SK-N-SH (cell line): ENCODE data around the gene ARMH2. TPM values are rescaled to one million over a fixed set of nuclear protein-coding genes. Genes with fewer than 3 reads are reported as not detected.

Experiments used
- CTCF ChIA-PET: fragments of 300-600, 350-600 bp; formaldehyde crosslinking; extraction: SDS; loops from one replicate; lab custom pipeline; 2021; lab: Yijun Ruan, JAX
- POLR2A ChIA-PET: fragments of 350-600 bp; sonication (Branson Sonifier 250); formaldehyde crosslinking; extraction: SDS; loops from one replicate; lab custom pipeline; 2020; ENCODE audit warnings: antibody characterized with exemption, inconsistent platforms; lab: Yijun Ruan, JAX
- DNase-seq: peaks from one replicate; pipeline ENCODE4 v3.0.0; 2012
- H2AFZ ChIP-seq: fragments of 200-600 bp; sonication (generic); 2 replicates; pipeline ENCODE4 v1.8.1; 2016; ENCODE audit warnings: antibody characterized with exemption, mild to moderate bottlenecking, low read depth
- H3F3A ChIP-seq: fragments of 200-600 bp; sonication (generic); replicated peaks from 2 replicates; pipeline ENCODE3; 2016; ENCODE audit warnings: antibody characterized with exemption, mild to moderate bottlenecking; ENCODE audit not compliant: insufficient read depth
- H3K27ac ChIP-seq, 2 experiments: fragments of 200-500 bp in 1 of 2; fragments of 200-600 bp in 1 of 2; sonication (Bioruptor generic) in 1 of 2; sonication (generic), shearing (Covaris generic) in 1 of 2; 2 replicates each; pipeline versions ENCODE4 v1.5.1 to v1.6.1; 2014 to 2016; ENCODE audit warnings: low read depth in 2 of 2, inconsistent platforms in 1 of 2, low read length in 1 of 2, mild to moderate bottlenecking in 1 of 2, mixed read lengths in 1 of 2
- H3K27me3 ChIP-seq: fragments of 200-600 bp; sonication (generic), shearing (Covaris generic); 2 replicates; pipeline ENCODE4 v1.6.1; 2016; ENCODE audit warnings: mixed run types; ENCODE audit not compliant: insufficient read depth
- H3K36me3 ChIP-seq, 2 experiments: fragments of 200-500 bp in 1 of 2; fragments of 200-600 bp in 1 of 2; sonication (Bioruptor generic) in 1 of 2; sonication (generic) in 1 of 2; replicated peaks in 1 of 2; 2 replicates each; pipeline versions ENCODE3 to v1.5.1; 2014 to 2016; ENCODE audit warnings: low read length in 1 of 2, mild to moderate bottlenecking in 1 of 2; ENCODE audit not compliant: insufficient read depth in 2 of 2, control insufficient read depth in 1 of 2
- H3K4me1 ChIP-seq, 2 experiments: fragments of 200-500 bp in 1 of 2; fragments of 200-600 bp in 1 of 2; sonication (Bioruptor generic) in 1 of 2; sonication (generic), shearing (Covaris generic) in 1 of 2; 2 replicates each; pipeline versions ENCODE4 v1.5.1 to v1.6.1; 2014 to 2016; ENCODE audit warnings: low read depth in 1 of 2, low read length in 1 of 2, mixed run types in 1 of 2; ENCODE audit not compliant: insufficient read depth in 2 of 2, control insufficient read depth in 1 of 2
- H3K4me2 ChIP-seq: fragments of 200-600 bp; sonication (generic), shearing (Covaris generic); 2 replicates; pipeline ENCODE4 v1.6.1; 2017; ENCODE audit warnings: mixed run types
- H3K4me3 ChIP-seq, 2 experiments: fragments of 200-500 bp in 1 of 2; fragments of 200-600 bp in 1 of 2; sonication (Bioruptor generic) in 1 of 2; sonication (generic), shearing (Covaris generic) in 1 of 2; 2 replicates each; pipeline versions ENCODE4 v1.5.1 to v1.8.1; 2014 to 2016; ENCODE audit warnings: low read depth in 2 of 2, inconsistent platforms in 1 of 2, low read length in 1 of 2, mild to moderate bottlenecking in 1 of 2, mixed read lengths in 1 of 2, moderate library complexity in 1 of 2
- H3K79me2 ChIP-seq: fragments of 200-600 bp; sonication (generic); 2 replicates; pipeline ENCODE4 v1.8.1; 2017; ENCODE audit warnings: mild to moderate bottlenecking; ENCODE audit not compliant: insufficient read depth
- H3K9ac ChIP-seq: fragments of 200-600 bp; sonication (generic); 2 replicates; pipeline ENCODE4 v1.6.1; 2017; ENCODE audit warnings: mixed run types
- H3K9me2 ChIP-seq: fragments of 200-600 bp; sonication (generic); 2 replicates; pipeline ENCODE4 v1.6.1; 2017; ENCODE audit warnings: mixed run types
- H3K9me3 ChIP-seq: fragments of 200-600 bp; sonication (generic); 2 replicates; pipeline ENCODE4 v1.6.1; 2017; ENCODE audit warnings: mixed run types, mild to moderate bottlenecking, moderate library complexity
- H4K20me1 ChIP-seq: fragments of 200-600 bp; sonication (generic); 2 replicates; pipeline ENCODE4 v1.6.1; 2017; ENCODE audit warnings: mild to moderate bottlenecking, mixed run types; ENCODE audit not compliant: insufficient read depth
- FOSL2 ChIP-seq: IDR thresholded peaks from 2 replicates; pipeline ENCODE4 v1.4.0; 2012; ENCODE audit warnings: low read depth, mild to moderate bottlenecking, moderate library complexity, borderline replicate concordance
- FOXJ3 ChIP-seq: sonication (generic); formaldehyde crosslinking; IDR thresholded peaks from 2 replicates; pipeline ENCODE4 v1.5.1; 2020; ENCODE audit warnings: mild to moderate bottlenecking, missing genetic modification reagents
- FOXM1 ChIP-seq: IDR thresholded peaks from 2 replicates; pipeline ENCODE4 v1.4.0; 2012; ENCODE audit warnings: low read depth, mild to moderate bottlenecking
- GABPA ChIP-seq: IDR thresholded peaks from 2 replicates; pipeline ENCODE4 v1.4.0; 2012; ENCODE audit warnings: low read depth, mild to moderate bottlenecking
- MEF2A ChIP-seq: IDR thresholded peaks from 2 replicates; pipeline ENCODE4 v1.4.0; 2012; ENCODE audit warnings: low read depth, borderline replicate concordance
- MXI1 ChIP-seq: IDR thresholded peaks from 2 replicates; pipeline ENCODE4 v1.6.1; 2012; ENCODE audit warnings: mild to moderate bottlenecking, low read depth, low read length, improper control_type of control experiment
- NRF1 ChIP-seq: IDR thresholded peaks from 2 replicates; pipeline ENCODE4 v1.6.1; 2012; ENCODE audit warnings: low read depth, mild to moderate bottlenecking, low read length
- POLR2AphosphoS5 ChIP-seq: IDR thresholded peaks from 2 replicates; pipeline ENCODE4 v1.6.1; 2012; ENCODE audit warnings: low read depth, low read length
- SIN3A ChIP-seq: IDR thresholded peaks from 2 replicates; pipeline ENCODE4 v1.6.1; 2012; ENCODE audit warnings: low read depth, mild to moderate bottlenecking, low read length, moderate library complexity, borderline replicate concordance
- SMC3 ChIP-seq: IDR thresholded peaks from 2 replicates; pipeline ENCODE4 v1.6.1; 2012; ENCODE audit warnings: low read depth, low read length, improper control_type of control experiment
- TAF1 ChIP-seq: IDR thresholded peaks from 2 replicates; pipeline ENCODE4 v1.6.1; 2012; ENCODE audit warnings: low read depth, mild to moderate bottlenecking, low read length, moderate library complexity, borderline replicate concordance
- WGBS: methylation state at CpG from one replicate; pipeline ENCODE4 v1.1.6; 2017; ENCODE audit warnings: low lambda C conversion rate; 5-methylcytosine and 5-hydroxymethylcytosine counted together
- polyA plus RNA-seq, 3 experiments: library from polyadenylated mRNA; depleted of rRNA; stranded (reverse); fragments of >200 nt; gene quantifications; 2 replicates each; pipeline ENCODE4 v1.2.3, GENCODE V29; 2012
- TF ChIP-seq, protein P1 (sequence below): IDR thresholded peaks from 2 replicates; pipeline ENCODE4 v1.4.0; 2012; ENCODE audit warnings: low read depth
- TF ChIP-seq, protein P2 (sequence below): fragments of 150-350 bp; IDR thresholded peaks from 2 replicates; pipeline ENCODE4 v1.6.1; 2017; ENCODE audit warnings: antibody characterized with exemption, low read length, low read depth, borderline replicate concordance
- TF ChIP-seq, protein P3 (sequence below): fragments of 150-350 bp; IDR thresholded peaks from 2 replicates; pipeline ENCODE4 v1.6.1; 2016; ENCODE audit warnings: mild to moderate bottlenecking, low read depth, low read length
- TF ChIP-seq, protein P4 (sequence below): IDR thresholded peaks from 2 replicates; pipeline ENCODE4 v1.4.0; 2012; ENCODE audit warnings: low read depth, borderline replicate concordance
- TF ChIP-seq, protein P5 (sequence below): IDR thresholded peaks from 2 replicates; pipeline ENCODE4 v1.4.0; 2012; ENCODE audit warnings: low read depth, borderline replicate concordance
- TF ChIP-seq, protein P6 (sequence below): IDR thresholded peaks from 2 replicates; pipeline ENCODE4 v1.6.1; 2012; ENCODE audit warnings: mild to moderate bottlenecking, low read depth, low read length, moderate library complexity
- TF ChIP-seq, protein P7 (sequence below): IDR thresholded peaks from 2 replicates; pipeline ENCODE4; 2012

ARMH2 gene
- polyA plus RNA-seq, 1 of the 3 experiments (the other 2 are of a cell fraction) = not detected

DNA sequence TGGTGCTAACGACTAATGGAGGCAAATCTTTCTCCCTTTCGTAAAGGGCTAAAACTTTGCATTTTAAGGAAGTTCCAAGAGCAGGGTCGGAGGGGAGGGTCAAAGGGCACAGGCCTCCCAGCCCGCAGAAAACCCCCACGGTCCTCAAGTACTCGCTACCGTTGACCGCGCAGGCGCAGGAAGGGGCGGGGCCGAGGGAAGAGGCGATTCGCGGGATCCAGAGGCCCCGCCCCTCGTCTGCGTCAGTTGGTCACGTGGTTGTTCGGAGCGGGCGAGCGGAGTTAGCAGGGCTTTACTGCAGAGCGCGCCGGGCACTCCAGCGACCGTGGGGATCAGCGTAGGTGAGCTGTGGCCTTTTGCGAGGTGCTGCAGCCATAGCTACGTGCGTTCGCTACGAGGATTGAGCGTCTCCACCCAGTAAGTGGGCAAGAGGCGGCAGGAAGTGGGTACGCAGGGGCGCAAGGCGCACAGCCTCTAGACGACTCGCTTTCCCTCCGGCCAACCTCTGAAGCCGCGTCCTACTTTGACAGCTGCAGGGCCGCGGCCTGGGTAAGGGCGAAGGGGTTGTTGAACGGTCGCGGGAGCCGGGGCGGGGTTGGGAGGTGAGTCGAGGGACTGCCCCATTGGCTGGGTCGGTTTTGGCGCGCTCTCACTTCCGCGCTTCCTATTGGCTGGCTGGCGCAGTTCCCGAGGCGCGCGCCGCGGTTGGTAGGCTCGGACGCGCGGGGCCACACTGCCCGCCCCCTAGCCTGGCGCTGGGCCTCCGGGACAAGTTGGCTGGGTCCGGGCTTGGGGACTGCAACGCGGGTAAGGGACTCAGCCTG is 23.8 kb downstream of the ARMH2 start, which contains the start of gene GMNN:
Gene GMNN (plus strand): TSS at position 242 of the 824 bp plus-strand sequence. CDS start 2,310 bp downstream, outside the sequence.
- H3K79me2 ChIP-seq = peaks cover 47% of the 10 kb centered on the region
- no peaks in the 10 kb centered on the region for H3K27me3 ChIP-seq
- H3K9me3 ChIP-seq = no peaks in the 10 kb centered on the region
- POLR2A ChIA-PET = interaction anchor here (2.4 kb wide), 1 partner anchor 53 kb away, joined by 9 read pairs; no protein-coding TSS in a partner anchor
- CTCF ChIA-PET = interaction anchor here (0.8 to 0.9 kb wide), 2 partner anchors 56 to 194 kb away, joined by 3 read pairs; partner anchors contain the start of gene C6orf62
- under 1% methylated on average over 25 of the region's 75 CpGs for WGBS
- H2AFZ ChIP-seq = peak within 1 kb of the TSS; percentile 92
- peak within 1 kb of the TSS; percentile 93 to 95 for H3K27ac ChIP-seq
- H3K4me2 ChIP-seq = peak within 1 kb of the TSS; percentile 83
- peaks cover 7 to 10% of the 10 kb centered on the region in 2 experiments for H3K36me3 ChIP-seq
- peaks cover 12% of the 10 kb centered on the region; the same call in 1 of the 2 replicates for H4K20me1 ChIP-seq
- H3K4me1 ChIP-seq = peaks cover 11 to 13% of the 10 kb centered on the region in 2 experiments; a peak in 3 of 4 replicates
- H3K9ac ChIP-seq = peak within 1 kb of the TSS; percentile 90
- no peaks in the 10 kb centered on the region for H3K9me2 ChIP-seq
- H3F3A ChIP-seq = peaks cover 9% of the 10 kb centered on the region
- peak within 1 kb of the TSS; percentile 88 to 99 for H3K4me3 ChIP-seq
- DNase-seq = peak; percentile 96
- TF ChIP-seq, protein P1, sequence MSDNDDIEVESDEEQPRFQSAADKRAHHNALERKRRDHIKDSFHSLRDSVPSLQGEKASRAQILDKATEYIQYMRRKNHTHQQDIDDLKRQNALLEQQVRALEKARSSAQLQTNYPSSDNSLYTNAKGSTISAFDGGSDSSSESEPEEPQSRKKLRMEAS = peak; percentile 81
- TF ChIP-seq TAF1 = peak; percentile 81; the same call in 1 of the 2 replicates
- no peak for TF ChIP-seq FOXM1
- TF ChIP-seq, protein P2, sequence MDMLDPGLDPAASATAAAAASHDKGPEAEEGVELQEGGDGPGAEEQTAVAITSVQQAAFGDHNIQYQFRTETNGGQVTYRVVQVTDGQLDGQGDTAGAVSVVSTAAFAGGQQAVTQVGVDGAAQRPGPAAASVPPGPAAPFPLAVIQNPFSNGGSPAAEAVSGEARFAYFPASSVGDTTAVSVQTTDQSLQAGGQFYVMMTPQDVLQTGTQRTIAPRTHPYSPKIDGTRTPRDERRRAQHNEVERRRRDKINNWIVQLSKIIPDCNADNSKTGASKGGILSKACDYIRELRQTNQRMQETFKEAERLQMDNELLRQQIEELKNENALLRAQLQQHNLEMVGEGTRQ = peak; percentile 59
- TF ChIP-seq NRF1 = peak; percentile 80
- TF ChIP-seq, protein P3, sequence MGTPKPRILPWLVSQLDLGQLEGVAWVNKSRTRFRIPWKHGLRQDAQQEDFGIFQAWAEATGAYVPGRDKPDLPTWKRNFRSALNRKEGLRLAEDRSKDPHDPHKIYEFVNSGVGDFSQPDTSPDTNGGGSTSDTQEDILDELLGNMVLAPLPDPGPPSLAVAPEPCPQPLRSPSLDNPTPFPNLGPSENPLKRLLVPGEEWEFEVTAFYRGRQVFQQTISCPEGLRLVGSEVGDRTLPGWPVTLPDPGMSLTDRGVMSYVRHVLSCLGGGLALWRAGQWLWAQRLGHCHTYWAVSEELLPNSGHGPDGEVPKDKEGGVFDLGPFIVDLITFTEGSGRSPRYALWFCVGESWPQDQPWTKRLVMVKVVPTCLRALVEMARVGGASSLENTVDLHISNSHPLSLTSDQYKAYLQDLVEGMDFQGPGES = peak; percentile 22; the same call in 1 of the 2 replicates
- TF ChIP-seq, protein P4, sequence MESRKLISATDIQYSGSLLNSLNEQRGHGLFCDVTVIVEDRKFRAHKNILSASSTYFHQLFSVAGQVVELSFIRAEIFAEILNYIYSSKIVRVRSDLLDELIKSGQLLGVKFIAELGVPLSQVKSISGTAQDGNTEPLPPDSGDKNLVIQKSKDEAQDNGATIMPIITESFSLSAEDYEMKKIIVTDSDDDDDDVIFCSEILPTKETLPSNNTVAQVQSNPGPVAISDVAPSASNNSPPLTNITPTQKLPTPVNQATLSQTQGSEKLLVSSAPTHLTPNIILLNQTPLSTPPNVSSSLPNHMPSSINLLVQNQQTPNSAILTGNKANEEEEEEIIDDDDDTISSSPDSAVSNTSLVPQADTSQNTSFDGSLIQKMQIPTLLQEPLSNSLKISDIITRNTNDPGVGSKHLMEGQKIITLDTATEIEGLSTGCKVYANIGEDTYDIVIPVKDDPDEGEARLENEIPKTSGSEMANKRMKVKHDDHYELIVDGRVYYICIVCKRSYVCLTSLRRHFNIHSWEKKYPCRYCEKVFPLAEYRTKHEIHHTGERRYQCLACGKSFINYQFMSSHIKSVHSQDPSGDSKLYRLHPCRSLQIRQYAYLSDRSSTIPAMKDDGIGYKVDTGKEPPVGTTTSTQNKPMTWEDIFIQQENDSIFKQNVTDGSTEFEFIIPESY = no peak
- TF ChIP-seq MEF2A = no peak
- peak; percentile 85 for TF ChIP-seq POLR2AphosphoS5
- TF ChIP-seq, protein P5, sequence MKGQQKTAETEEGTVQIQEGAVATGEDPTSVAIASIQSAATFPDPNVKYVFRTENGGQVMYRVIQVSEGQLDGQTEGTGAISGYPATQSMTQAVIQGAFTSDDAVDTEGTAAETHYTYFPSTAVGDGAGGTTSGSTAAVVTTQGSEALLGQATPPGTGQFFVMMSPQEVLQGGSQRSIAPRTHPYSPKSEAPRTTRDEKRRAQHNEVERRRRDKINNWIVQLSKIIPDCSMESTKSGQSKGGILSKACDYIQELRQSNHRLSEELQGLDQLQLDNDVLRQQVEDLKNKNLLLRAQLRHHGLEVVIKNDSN = peak; percentile 93
- no peak for TF ChIP-seq SMC3
- no peak for TF ChIP-seq FOSL2
- peak; percentile 86 for TF ChIP-seq MXI1
- TF ChIP-seq, protein P6, sequence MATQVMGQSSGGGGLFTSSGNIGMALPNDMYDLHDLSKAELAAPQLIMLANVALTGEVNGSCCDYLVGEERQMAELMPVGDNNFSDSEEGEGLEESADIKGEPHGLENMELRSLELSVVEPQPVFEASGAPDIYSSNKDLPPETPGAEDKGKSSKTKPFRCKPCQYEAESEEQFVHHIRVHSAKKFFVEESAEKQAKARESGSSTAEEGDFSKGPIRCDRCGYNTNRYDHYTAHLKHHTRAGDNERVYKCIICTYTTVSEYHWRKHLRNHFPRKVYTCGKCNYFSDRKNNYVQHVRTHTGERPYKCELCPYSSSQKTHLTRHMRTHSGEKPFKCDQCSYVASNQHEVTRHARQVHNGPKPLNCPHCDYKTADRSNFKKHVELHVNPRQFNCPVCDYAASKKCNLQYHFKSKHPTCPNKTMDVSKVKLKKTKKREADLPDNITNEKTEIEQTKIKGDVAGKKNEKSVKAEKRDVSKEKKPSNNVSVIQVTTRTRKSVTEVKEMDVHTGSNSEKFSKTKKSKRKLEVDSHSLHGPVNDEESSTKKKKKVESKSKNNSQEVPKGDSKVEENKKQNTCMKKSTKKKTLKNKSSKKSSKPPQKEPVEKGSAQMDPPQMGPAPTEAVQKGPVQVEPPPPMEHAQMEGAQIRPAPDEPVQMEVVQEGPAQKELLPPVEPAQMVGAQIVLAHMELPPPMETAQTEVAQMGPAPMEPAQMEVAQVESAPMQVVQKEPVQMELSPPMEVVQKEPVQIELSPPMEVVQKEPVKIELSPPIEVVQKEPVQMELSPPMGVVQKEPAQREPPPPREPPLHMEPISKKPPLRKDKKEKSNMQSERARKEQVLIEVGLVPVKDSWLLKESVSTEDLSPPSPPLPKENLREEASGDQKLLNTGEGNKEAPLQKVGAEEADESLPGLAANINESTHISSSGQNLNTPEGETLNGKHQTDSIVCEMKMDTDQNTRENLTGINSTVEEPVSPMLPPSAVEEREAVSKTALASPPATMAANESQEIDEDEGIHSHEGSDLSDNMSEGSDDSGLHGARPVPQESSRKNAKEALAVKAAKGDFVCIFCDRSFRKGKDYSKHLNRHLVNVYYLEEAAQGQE = no peak; the same call in 1 of the 2 replicates
- TF ChIP-seq FOXJ3 (CRISPR knock-in tag) = no peak
- TF ChIP-seq, protein P7, sequence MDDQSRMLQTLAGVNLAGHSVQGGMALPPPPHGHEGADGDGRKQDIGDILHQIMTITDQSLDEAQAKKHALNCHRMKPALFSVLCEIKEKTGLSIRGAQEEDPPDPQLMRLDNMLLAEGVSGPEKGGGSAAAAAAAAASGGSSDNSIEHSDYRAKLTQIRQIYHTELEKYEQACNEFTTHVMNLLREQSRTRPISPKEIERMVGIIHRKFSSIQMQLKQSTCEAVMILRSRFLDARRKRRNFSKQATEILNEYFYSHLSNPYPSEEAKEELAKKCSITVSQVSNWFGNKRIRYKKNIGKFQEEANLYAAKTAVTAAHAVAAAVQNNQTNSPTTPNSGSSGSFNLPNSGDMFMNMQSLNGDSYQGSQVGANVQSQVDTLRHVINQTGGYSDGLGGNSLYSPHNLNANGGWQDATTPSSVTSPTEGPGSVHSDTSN = no peak
- no peak for TF ChIP-seq GABPA
- peak; percentile 88; the same call in 1 of the 2 replicates for TF ChIP-seq SIN3A
